GM18519 (cell line): Measurements from ENCODE around the gene WLS.
"Not testable (repeated sequence)": the region's sequence is repeated elsewhere in the genome, so short reads cannot be mapped to it uniquely, and the experiment has no call there.

ENCODE experiments used
- ATAC-seq: cut with Tn5 transposase; IDR thresholded peaks from one replicate; pipeline ENCODE4 v1.9.1; 2021; ENCODE audit warnings: mild to moderate bottlenecking, moderate library complexity; ENCODE audit not compliant: unreplicated experiment, low FRiP score

The WLS gene

DNA sequence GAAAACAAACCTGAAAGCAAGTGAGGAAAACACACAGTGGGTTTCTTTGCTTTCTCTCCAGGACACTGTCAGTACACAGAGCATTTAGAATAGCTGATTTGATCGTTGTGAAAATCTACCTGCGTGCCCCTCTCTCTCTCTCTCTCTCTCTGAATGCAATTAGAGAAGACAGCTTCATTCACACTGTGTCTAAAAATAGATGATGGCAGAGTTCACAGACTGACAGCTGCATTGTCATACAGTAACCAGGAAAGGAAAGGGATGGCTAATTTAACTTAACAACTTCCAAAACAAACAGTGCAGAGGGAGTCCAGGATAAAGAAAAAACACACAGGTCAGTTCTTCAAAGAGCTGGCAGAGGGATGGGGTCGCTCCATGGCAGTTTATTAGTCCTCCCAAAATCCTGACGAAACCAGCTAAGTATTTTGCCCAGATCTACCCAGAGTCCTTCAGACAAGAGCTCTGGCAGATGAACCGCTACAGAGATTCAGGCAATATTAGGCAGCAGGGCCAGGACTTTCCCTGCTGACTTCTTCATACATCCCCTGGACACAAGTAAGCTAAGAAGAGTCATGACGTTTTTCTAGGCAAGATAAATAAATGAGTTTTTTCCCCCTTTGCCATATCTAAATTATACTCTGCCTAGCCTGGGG is 58.9 kb downstream of the WLS start:
- ATAC-seq: no peak

DNA sequence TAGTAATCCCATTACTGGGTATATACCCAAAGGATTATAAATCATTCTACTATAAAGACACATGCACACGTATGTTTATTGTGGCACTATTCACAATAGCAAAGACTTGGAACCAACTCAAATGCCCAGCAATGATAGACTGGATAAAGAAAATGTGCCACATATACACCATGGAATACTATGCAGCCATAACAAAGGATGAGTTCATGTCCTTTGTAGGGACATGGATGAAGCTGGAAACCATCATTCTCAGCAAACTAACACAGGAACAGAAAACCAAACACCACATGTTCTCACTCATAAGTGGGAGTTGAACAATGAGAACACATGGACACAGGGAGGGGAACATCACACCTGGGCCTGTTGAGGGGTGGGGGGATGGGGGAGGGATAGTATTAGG is 60.5 kb downstream of the WLS start:
- not testable (repeated sequence) for ATAC-seq

DNA sequence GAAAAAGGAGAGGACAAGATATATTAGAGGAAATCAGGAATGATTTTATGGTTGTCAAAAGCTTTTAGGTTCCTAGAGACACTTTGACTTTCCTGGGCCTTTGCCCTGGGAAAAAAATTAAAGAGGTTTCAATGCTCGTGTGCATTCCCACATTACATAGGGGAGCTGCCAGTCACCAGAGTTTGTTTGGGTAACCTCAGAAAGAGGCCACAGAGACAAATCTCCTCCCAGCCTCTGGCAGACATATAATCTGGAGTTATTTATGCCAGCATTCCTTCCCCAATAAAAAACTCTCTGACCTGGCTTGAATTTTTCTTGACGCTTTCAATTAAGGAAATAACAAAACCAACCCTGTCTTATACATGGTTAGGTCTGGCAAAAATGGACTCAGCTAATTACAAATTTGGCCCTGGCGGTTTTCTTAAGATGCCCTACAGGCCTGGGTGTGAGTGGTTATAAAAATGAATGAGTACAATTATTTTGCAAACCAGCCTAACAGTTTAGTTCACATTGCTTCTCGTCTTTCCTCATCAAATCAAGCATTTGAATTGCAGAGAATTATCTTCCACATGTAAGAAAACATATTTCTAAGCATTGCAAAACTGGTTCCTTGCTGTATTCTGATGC is 63.7 kb downstream of the WLS start:
- ATAC-seq: no peak

DNA sequence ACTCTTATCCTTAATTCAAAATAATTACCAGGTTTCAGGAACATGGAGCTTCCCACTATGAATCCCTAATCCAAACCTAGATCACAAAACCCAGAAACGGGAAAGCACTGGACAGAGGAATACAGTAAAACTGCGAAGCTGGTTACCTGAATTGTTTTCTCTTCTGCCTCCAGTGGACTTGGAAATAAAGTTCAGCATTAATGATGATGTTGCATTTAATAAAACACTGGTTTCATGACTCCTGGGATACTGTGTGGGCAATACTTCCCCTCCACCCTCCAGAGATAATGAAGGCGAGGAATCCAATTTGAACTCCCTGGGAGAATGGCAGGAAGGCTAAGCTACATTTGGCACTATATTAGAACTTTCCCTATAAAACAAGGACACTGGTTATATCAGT is 65.1 kb downstream of the WLS start:
- no peak for ATAC-seq

DNA sequence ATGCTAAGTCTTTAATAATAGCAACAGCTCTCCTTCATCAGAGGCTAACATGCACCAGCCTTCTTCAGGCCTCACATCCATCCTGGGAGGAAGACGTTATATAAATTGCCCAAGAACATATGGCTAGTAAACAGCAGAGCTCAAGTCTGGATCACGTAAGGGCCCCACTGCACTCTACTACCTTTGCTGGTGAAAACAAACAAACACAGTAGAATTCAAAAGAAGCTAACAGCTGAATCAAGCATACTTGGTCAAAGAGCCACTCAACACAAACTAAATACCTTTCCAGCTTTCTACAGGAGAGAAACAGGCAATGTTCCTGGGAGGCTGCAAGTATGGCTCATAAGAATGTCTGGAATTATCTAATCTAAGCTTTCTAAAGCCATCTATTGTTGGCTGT is 66.0 kb downstream of the WLS start:
- no peak for ATAC-seq

DNA sequence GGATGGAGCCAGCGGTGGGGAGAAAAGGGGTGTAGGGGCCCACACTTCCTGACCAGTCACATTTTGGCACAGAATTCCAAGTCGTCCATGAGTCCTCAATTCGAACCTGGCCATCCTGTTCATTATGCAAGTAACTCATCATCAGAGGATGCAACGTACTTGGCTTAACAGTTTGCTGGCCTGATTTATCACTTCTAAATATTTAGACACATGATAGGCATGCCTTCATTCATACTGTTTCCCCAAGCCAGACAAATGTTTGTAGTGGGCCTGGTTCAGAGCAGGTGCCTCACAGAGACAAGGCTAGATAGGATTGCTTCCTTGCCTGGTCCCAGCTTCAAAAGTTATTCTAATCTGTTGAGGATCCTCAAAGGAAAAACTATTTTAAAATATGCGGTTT is 66.7 kb downstream of the WLS start:
- ATAC-seq: no peak

DNA sequence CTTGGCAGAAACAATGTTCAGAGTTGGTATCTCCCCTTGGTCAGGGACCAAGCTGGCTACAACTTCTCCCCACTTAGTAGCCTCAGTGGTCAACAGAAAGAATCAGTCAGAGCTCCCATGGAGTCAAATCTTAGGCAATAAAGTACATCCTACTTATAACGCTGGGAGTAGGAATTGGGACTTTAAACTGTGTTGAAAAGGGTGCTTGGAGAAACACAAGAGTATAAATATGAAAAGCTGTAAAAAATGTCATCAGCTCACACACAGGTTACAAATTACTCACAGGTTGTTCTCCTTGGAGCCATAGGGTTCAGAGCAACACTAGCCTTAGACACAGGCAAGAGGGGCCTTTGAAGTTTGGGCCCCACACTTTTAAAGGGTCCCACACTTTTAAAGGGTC is 67.4 kb downstream of the WLS start:
- ATAC-seq: no peak

DNA sequence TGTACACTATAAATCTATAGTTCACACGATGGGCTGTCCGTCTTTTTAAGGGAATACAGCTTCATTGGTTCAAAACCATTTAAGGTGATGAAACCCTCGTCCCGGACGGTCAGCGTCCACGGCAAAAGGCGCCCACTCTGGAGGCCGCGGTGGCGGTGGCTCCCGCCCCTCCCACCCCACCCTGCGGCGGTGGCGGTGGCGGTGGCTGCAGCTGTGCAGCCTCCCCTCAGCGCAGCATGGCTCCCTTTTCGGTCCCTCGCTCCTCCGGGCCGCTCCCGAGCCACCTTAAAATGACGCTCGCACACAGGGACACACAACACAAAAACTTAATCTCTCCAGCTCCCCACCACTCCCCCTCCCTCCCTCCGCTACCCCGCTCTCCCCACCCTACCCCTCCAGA is 69.1 kb downstream of the WLS start:
- ATAC-seq: no peak

DNA sequence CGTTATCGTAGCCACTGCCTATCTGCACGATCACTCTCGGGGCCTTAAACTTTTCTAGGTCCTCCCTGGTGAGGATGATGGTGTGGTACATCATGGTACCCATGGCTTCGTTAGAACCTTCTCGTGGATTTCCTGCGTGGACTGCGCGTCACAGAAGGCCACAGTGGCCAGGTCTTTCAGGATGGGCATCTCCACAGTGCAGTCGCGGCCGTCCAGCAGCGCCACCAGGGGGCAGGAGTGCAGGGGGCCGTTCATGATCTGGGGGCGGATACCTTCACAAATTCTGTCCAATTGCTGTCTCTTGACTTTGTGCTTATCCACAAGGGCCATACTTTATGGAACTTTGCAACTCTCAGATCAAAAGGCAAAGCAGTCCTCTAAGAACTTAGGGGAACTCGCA is 69.6 kb downstream of the WLS start:
- no peak for ATAC-seq

DNA sequence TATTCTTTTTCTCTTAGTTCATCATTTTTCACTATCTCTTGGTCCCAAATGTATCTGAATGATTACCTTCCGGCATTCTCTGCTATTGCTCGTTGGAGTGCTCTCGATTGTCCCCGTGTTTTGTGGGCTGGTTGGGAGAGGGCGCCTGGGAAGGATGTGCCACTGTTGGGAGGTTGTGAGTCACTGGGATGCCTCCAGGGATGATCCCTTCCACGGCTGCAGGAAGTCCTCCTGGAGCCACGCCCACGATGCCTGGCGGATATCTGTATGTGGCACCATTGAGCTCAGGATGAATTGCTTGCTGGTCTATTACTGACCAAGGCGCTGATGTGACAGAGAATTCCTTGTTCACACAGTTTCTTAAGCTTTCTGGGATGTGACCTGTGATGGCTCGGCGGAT is 70.7 kb downstream of the WLS start:
- not testable (repeated sequence) for ATAC-seq

DNA sequence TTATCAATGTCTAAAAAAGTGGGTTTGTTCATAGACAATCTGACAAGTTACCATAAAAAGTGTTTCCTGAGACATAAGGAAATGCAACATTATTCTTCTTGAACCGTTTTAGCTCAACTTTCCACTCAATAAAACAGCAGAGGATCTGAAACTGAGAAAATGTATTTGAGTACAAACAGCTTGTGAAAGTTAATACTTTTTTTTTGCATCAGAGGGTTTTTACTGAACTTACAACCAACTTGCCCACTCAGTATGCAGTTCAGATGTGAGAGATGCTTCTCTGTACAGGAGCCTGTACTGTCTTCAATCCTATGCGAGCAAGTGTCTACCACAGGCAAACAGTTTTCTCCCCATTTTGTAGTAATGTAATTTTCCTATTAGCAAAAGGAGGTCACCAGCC is 71.4 kb downstream of the WLS start:
- peak; percentile 94 for ATAC-seq

DNA sequence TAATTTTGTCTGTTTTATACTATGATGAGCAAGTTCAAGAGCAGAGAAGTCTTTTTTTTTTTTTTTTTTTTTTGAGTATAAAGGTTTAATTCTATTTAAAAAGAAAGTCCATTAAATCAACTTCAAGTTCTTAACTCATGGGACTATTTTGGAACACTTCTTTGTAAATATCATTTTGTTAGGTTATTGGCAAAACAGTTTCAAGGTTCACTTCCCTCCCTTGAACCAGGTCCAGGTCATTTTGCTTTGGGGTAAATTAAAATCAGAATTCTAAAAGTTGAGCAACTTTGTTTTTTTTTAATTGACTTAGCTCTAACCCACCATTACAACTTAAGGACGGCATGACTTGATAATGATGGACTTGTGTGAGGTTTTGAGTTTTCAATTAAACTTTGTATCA is 72.3 kb downstream of the WLS start:
- no peak for ATAC-seq

DNA sequence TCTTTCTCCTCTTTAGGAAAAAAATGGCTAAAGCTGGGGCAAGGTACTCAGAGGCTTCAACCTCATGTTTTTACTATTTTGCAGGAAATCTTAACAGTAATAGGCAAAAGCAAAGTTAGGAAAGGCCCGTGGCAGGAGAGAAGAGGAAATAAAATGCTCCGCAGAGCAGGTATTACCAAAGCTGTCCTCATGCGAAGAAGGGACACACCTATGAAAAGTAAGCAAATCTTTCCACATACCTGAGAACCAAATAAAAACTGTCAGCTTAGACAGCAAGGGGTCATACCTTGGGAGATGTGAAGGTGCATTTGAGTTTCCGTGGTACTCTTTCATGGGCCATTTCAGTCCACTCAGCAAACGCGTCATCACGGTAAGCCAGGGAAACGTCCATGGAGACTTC is 73.5 kb downstream of the WLS start:
- ATAC-seq: no peak

DNA sequence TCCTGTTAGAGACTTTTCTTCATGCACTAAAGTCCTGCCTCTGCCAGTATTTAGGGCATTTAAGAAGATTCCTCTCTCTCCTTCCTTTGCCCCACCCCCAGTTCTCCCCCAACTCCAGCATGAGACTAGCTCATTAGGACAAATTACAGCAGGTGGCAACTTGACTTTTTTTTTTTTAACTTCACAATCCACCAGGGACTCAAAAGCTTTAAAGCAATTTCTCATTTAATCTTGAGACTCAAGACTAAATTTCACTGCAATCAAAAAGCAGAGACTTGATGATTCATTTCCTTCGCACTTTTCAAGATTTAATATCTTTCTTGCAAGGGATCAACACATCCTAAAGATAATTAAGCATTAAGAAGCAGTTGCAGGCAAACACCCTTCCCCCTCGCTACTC is 74.9 kb downstream of the WLS start:
- no peak for ATAC-seq

DNA sequence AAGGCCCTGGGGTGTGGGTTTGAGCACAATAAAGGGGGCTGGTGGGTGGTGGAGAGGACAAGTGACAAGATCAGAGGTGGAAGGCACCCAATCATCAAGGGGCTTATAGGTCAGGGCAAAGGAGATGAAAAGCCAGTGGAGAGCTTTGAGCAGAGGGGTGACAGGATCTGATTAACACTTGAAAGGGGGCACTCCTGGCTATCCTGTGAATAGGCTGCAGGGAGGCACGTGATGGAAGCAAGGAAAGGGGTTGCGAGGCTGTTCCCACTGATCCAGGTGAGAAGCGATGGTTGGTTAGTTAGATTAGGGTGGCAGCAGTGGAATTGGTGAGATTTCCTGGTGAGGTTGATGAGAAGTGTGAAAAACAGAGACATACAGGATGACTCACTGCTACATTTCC is 80.6 kb downstream of the WLS start:
- no peak for ATAC-seq

DNA sequence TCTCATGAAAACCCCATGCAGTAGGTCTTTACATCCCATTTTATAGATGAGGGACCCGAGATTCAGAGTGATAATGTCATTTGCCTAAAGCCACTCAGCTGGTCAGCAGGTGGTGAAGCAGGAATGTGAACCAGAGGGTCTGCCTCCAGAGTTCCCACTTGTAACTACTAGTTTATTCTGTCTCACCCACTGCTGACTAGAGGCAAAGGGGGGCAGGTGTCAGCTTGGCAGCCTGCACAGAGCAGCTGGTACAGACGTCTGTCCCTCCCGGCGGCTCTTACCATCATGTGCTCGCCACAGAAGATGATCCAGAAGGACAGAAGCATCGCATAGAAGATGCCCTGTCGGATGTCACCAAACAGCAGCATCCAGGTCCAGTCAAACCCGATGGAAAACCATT is 82.4 kb downstream of the WLS start:
- no peak for ATAC-seq

DNA sequence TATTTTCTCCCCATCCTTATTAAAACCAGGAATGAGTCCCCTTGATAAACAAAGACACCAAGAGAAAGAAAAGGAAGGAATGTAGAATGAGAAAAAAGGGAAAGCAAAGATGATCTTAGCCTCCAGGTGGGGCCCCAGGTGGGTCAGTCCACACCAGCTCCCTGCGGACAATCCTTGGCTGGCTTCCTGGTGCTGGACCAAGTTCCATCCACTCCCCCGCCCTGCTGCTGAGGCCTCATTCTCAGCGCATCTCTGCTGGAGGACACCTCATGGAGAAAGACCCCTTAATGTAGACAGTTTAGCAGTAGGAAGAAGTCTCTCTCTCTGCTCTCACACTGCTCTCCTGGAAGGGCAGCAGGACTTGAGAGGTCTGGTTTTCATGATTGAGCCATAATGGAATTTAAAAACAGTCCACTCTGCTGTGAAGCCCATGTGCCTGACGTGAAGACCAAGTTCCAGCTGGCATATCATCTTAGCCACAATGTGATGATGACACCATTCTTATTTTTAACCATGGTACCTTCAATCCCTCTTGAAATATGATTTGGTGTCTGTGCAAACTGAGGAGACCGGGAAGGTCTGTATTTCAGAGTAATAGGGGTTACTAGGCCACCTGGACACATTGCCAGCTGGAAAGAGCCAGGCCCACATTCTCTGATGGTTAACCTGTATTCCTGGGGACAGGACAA is 83.1 kb downstream of the WLS start:
- ATAC-seq: no peak

DNA sequence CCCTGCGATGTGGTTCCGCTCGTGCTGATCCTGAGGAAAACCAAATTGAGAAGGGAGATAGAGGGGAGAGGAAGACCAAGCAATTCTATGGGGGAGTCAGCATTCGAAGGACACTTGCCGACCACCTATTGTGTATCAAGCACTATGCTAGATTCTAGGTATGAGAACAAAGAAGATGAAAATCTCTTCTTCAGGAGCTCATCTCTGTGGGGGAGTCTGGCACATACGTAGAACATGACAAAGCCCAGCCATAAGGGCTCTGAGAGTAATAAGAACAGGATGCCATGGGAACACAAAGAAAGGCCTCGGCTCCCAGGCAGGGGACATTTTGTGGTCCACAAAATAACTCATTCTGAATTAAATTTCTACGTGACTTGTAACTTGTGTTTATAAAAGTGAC is 83.7 kb downstream of the WLS start:
- no peak for ATAC-seq

DNA sequence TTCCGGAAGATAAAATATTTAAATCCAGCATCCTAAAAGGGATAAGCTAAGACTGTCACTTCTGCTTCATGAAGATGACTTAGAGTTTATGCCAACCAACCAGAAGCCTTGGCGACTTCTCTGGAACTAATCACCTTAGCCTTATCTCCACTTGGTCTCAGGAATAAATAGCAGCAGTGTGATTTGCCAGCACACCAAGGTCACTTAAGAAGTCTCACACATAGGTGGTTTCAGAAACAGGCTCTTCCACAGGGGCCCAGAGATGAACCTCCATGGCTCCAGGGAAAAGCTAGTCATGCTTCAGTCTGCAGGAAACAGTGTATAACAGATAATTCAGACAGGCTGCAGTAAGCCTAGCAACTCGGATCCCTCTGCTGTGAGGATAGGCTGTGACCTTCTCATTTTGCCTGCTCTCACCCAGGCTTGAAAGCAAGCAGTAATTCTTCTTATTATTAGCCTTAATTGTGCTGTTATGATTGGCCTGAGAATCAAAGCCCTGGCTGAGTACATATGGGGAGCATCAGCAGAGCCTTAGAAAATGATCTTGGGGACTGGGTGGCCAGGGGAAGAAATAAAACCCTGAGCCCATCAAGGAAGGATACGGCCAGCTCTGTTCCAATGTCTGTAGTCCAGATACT is 84.7 kb downstream of the WLS start:
- ATAC-seq: no peak

DNA sequence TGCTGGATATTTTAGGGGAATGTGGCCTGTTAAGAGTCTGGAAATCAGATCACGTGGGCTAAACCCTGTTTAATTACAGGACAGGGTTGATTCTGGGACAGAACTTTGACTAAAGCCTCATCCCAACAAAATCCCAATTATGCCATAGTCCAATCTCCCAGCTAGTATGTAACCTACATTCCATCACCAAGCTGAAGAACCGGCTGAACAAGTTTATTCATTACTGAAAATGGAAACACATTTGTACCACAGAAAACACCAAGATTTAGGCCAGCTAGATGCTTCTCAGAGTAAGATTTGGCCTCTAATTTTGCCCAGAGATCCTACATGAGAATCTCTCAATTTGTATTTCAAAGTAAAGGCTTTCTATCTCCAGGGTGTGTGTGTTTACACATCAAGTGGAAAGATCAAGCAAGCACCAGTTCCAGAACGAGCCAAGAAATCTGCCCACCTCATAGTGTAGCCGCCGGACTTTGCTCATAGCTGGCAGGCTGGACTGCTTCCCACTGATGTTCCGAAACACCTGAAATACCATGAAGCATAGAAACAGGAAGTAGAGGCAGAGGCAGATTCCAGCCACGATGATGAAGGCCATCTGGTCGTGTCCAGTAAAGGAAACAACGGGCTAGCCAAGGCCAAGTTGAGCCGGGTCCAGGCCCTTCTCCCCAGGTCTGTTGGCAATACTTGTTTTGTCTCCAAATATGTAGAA is 86.8 kb downstream of the WLS start:
- no peak for ATAC-seq

DNA sequence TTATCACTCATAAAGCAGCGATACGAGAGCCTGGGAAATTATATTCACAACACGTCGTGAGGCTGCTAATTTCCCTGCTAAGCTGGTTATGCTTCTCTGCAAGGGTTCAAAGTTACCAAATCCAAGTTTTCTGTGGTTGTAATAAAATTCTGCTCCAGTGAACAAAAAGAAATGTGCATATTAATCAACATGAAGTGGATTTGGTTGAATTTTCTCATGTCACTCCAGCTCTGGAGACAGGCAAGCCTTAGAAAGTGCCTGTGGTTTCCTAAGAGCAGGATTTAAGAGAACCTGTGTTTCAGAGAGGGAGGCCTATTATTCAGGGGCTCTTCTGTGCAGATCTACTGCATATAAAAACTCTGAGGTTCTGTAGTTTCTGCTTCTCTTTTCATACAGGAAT is 87.5 kb downstream of the WLS start:
- ATAC-seq: no peak
